Measurements from ENCODE around the gene CHML. TPM values are rescaled to one million over a fixed set of nuclear protein-coding genes. Genes with fewer than 3 reads are reported as not detected.

CHML gene
- total and polyA plus RNA-seq, 10 of the 15 experiments (the other 5 are each of a cell fraction or from before 2014, with no cell fraction given) = 2.0 to 15.5 (median 6.0) TPM

DNA sequence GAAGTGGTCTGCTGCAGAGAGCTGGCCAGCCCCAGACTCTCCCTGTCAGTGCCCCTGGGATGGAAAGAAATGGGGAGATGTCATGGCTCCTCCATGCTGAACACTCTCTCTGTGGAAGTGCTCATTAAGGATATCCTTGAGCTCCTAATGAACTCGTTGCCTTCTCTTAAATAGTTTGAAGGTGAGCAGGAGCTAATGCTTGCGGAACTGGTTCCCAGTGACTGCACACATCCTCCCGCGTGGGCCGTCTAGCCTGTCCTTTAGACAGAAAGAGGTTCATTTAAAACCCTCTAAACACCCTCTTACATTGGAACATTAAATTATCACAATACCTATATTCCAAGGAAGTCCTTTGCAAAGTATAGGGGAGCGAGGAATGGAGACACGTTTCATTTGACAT, 6.0 kb upstream of the CHML start:
- Histone ChIP-seq H3K36me3 (ENCODE audit: control insufficient read depth in 2 of 2, insufficient read depth in 2 of 2, low read length in 1 of 2) (no peaks in the 10 kb centered on the region), H3K9ac (ENCODE audit: control insufficient read depth, insufficient read depth, low read length) (no peak overlapping the region), H3K27me3 (replicated peaks in 1 of 2; ENCODE audit: control insufficient read depth in 2 of 2, insufficient read depth in 2 of 2, low read length in 1 of 2) (no peaks in the 10 kb centered on the region; a peak in 1 of 4 replicates), H3K79me2 (ENCODE audit: control insufficient read depth, insufficient read depth, low read length) (no peaks in the 10 kb centered on the region), H3K9me3 (replicated peaks; ENCODE audit: control insufficient read depth, insufficient read depth, low read length) (no peaks in the 10 kb centered on the region; the same call in 2 of the 3 replicates), H3K4me3 (no peak overlapping the region), H3K4me2 (ENCODE audit: control insufficient read depth, insufficient read depth) (no peak overlapping the region), H3K27ac (ENCODE audit: control insufficient read depth, insufficient read depth) (no peak overlapping the region), H2AFZ (ENCODE audit: control insufficient read depth, low read depth, low read length) (no peak overlapping the region), H3K4me1 (ENCODE audit: control insufficient read depth, insufficient read depth, low read length) (no peaks in the 10 kb centered on the region), H4K20me1 (ENCODE audit: control insufficient read depth, insufficient read depth) (no peaks in the 10 kb centered on the region)
- no peak for DNase-seq (ENCODE audit: low read depth, low spot score)
- ChIA-PET POLR2A (no interaction called here), SMC1A (ENCODE audit: uncharacterized antibody, unreplicated experiment) (no interaction called here), RAD21 (ENCODE audit: unreplicated experiment) (no interaction called here), CTCF (no interaction called here)
- in situ Hi-C loops (cut with MboI) = no loop called here
- WGBS (ENCODE audit: insufficient coverage, insufficient replicate concordance, low lambda C conversion rate, missing lambda C conversion rate) = 51% methylated on average over 7 of the region's 7 CpGs
- no peak for FAIRE-seq
- TF ChIP-seq FOS (IDR thresholded peaks at IDR 0.05; ENCODE audit: borderline replicate concordance, extremely low read depth, insufficient read length) = no peak
- no peak for TF ChIP-seq ATF7 (IDR thresholded peaks at IDR 0.05; ENCODE audit: low read depth)
- intact Hi-C loops (cut with micrococcal nuclease; ENCODE audit: unreplicated experiment) = no loop called here
- ATAC-seq = no peak
- BruUV-seq (replicated peaks) = no TSS peak

DNA sequence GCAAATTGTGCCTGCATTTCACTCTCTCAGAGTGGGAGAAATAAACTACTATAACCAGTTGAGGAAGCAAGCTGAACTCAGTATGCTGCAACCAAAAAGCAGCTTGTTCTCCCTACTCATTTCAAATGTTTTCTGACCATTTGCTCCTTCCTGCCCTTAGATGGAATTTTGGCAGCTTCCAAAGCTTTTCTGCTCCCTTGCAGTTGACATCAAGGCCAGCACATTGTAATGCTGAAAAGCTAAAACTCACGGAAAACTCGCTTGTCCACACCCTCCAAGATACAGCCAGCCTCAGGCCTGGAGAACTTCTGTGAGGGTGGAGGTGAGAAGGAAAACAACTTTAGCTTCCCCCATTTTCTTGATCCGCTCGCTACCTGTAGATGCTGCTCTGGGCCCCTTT, 5.0 kb upstream of the CHML start:
- no peak for FAIRE-seq
- Histone ChIP-seq H3K9me3 (replicated peaks; ENCODE audit: control insufficient read depth, insufficient read depth, low read length) (no peaks in the 10 kb centered on the region; the same call in 2 of the 3 replicates), H3K9ac (ENCODE audit: control insufficient read depth, insufficient read depth, low read length) (no peak overlapping the region), H3K79me2 (ENCODE audit: control insufficient read depth, insufficient read depth, low read length) (no peaks in the 10 kb centered on the region), H3K36me3 (ENCODE audit: control insufficient read depth in 2 of 2, insufficient read depth in 2 of 2, low read length in 1 of 2) (no peaks in the 10 kb centered on the region), H3K4me3 (no peak overlapping the region), H3K4me2 (ENCODE audit: control insufficient read depth, insufficient read depth) (no peak overlapping the region), H3K27ac (ENCODE audit: control insufficient read depth, insufficient read depth) (no peak overlapping the region), H2AFZ (ENCODE audit: control insufficient read depth, low read depth, low read length) (no peak overlapping the region), H3K4me1 (ENCODE audit: control insufficient read depth, insufficient read depth, low read length) (peaks cover 5% of the 10 kb centered on the region; the same call in 1 of the 2 replicates), H3K27me3 (replicated peaks in 1 of 2; ENCODE audit: control insufficient read depth in 2 of 2, insufficient read depth in 2 of 2, low read length in 1 of 2) (no peaks in the 10 kb centered on the region; a peak in 1 of 4 replicates), H4K20me1 (ENCODE audit: control insufficient read depth, insufficient read depth) (no peaks in the 10 kb centered on the region)
- BruUV-seq (replicated peaks) = no TSS peak
- DNase-seq (ENCODE audit: low read depth, low spot score) = no peak
- CTCF ChIA-PET = no interaction called here
- POLR2A ChIA-PET = no interaction called here
- SMC1A ChIA-PET (ENCODE audit: uncharacterized antibody, unreplicated experiment) = no interaction called here
- RAD21 ChIA-PET (ENCODE audit: unreplicated experiment) = no interaction called here
- in situ Hi-C loops (cut with MboI) = no loop called here
- intact Hi-C loops (cut with micrococcal nuclease; ENCODE audit: unreplicated experiment) = no loop called here
- ATAC-seq = no peak
- no peak for TF ChIP-seq ASH2L (IDR thresholded peaks at IDR 0.05; ENCODE audit: borderline replicate concordance, low read depth)
- TF ChIP-seq, protein P1, sequence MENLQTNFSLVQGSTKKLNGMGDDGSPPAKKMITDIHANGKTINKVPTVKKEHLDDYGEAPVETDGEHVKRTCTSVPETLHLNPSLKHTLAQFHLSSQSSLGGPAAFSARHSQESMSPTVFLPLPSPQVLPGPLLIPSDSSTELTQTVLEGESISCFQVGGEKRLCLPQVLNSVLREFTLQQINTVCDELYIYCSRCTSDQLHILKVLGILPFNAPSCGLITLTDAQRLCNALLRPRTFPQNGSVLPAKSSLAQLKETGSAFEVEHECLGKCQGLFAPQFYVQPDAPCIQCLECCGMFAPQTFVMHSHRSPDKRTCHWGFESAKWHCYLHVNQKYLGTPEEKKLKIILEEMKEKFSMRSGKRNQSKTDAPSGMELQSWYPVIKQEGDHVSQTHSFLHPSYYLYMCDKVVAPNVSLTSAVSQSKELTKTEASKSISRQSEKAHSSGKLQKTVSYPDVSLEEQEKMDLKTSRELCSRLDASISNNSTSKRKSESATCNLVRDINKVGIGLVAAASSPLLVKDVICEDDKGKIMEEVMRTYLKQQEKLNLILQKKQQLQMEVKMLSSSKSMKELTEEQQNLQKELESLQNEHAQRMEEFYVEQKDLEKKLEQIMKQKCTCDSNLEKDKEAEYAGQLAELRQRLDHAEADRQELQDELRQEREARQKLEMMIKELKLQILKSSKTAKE (IDR thresholded peaks at IDR 0.05; ENCODE audit: low read depth, poor library complexity, severe bottlenecking) = no peak
- no peak for TF ChIP-seq POLR2AphosphoS2 (IDR thresholded peaks at IDR 0.05; ENCODE audit: low read depth, low read length)
- TF ChIP-seq BRCA1 (IDR thresholded peaks at IDR 0.05; ENCODE audit: low read depth, low read length) = no peak
- no peak for TF ChIP-seq SUPT20H (IDR thresholded peaks at IDR 0.05; ENCODE audit: borderline replicate concordance, control insufficient read depth, low read depth, low read length)
- TF ChIP-seq, protein P2, sequence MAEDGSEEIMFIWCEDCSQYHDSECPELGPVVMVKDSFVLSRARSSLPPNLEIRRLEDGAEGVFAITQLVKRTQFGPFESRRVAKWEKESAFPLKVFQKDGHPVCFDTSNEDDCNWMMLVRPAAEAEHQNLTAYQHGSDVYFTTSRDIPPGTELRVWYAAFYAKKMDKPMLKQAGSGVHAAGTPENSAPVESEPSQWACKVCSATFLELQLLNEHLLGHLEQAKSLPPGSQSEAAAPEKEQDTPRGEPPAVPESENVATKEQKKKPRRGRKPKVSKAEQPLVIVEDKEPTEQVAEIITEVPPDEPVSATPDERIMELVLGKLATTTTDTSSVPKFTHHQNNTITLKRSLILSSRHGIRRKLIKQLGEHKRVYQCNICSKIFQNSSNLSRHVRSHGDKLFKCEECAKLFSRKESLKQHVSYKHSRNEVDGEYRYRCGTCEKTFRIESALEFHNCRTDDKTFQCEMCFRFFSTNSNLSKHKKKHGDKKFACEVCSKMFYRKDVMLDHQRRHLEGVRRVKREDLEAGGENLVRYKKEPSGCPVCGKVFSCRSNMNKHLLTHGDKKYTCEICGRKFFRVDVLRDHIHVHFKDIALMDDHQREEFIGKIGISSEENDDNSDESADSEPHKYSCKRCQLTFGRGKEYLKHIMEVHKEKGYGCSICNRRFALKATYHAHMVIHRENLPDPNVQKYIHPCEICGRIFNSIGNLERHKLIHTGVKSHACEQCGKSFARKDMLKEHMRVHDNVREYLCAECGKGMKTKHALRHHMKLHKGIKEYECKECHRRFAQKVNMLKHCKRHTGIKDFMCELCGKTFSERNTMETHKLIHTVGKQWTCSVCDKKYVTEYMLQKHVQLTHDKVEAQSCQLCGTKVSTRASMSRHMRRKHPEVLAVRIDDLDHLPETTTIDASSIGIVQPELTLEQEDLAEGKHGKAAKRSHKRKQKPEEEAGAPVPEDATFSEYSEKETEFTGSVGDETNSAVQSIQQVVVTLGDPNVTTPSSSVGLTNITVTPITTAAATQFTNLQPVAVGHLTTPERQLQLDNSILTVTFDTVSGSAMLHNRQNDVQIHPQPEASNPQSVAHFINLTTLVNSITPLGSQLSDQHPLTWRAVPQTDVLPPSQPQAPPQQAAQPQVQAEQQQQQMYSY (CRISPR knock-in tag; IDR thresholded peaks at IDR 0.05) = no peak
- no peak for TF ChIP-seq FOXM1 (IDR thresholded peaks at IDR 0.05; ENCODE audit: low read depth, low read length)
- WGBS (ENCODE audit: insufficient coverage, insufficient replicate concordance, low lambda C conversion rate, missing lambda C conversion rate) = 87% methylated on average over 4 of the region's 4 CpGs

All from GM12878 (cell line).